HG02970 (cell line): Measurements from ENCODE around the gene HLA-F.

Experiments used
- ATAC-seq: cut with Tn5 transposase; IDR thresholded peaks from one replicate; pipeline ENCODE4 v1.9.1; 2021; ENCODE audit warnings: mild to moderate bottlenecking, moderate library complexity, moderate number of reproducible peaks; ENCODE audit not compliant: unreplicated experiment, low FRiP score

The HLA-F gene

GRCh38 chr6:29758761-29759160 is 35.5 kb downstream of the HLA-F start:
- ATAC-seq, result no peak

- ATAC-seq, result no peak
Observed at GRCh38 chr6:29759457-29759856, 36.2 kb downstream of the HLA-F start.

GRCh38 chr6:29760328-29760727 is 37.1 kb downstream of the HLA-F start:
- no peak for ATAC-seq

- ATAC-seq, result no peak
Observed at GRCh38 chr6:29762051-29762450, 38.8 kb downstream of the HLA-F start.

GRCh38 chr6:29762781-29763214 is 39.6 kb downstream of the HLA-F start:
- ATAC-seq, result no peak

- no peak for ATAC-seq
Observed at GRCh38 chr6:29763491-29764289, 40.5 kb downstream of the HLA-F start.

GRCh38 chr6:29764422-29765196 is 41.4 kb downstream of the HLA-F start:
- ATAC-seq, result no peak

- no peak for ATAC-seq
Observed at GRCh38 chr6:29769336-29769735, 46.1 kb downstream of the HLA-F start.

GRCh38 chr6:29770306-29770705 is 47.1 kb downstream of the HLA-F start:
- ATAC-seq, result no peak

GRCh38 chr6:29776684-29777083 is 53.5 kb downstream of the HLA-F start:
- no peak for ATAC-seq
